Measurements from ENCODE around the gene ULK3. TPM values are rescaled to one million over a fixed set of nuclear protein-coding genes. Genes with fewer than 3 reads are reported as not detected.

ULK3 gene
- total and polyA plus RNA-seq, 2 donors (not counting 3 experiments of a cell fraction or from before 2014, with no cell fraction given): 36.0 to 48.6 TPM

- no peak overlapping the region for H2AFZ ChIP-seq (ENCODE audit: low read depth, low read length)
- H4K20me1 ChIP-seq (replicated peaks; ENCODE audit: control insufficient read depth, extremely low read depth, insufficient read depth, low read length): no peaks in the 10 kb centered on the region
- H3K79me2 ChIP-seq (ENCODE audit: control insufficient read depth, insufficient read depth, low read length): no peaks in the 10 kb centered on the region
- H3K9ac ChIP-seq (replicated peaks; ENCODE audit: extremely low read depth, insufficient read depth, low read length): no peak overlapping the region
- FAIRE-seq (no peak), DNase-seq (ENCODE audit: low read depth, low spot score) (no peak)
- CTCF ChIA-PET: interaction anchor here (2.7 to 4.2 kb wide), 2 partner anchors 9 to 19 kb away, joined by 8 to 26 read pairs; partner anchors contain the start of gene SCAMP2
- no peaks in the 10 kb centered on the region for H3K9me3 ChIP-seq (replicated peaks; ENCODE audit: control insufficient read depth, insufficient read depth, low read length)
- H3K4me2 ChIP-seq (ENCODE audit: insufficient read depth, low read length): no peak overlapping the region
- no peaks in the 10 kb centered on the region for H3K4me1 ChIP-seq (ENCODE audit: control insufficient read depth, extremely low read depth, insufficient read depth, low read length)
- H3K9me1 ChIP-seq (replicated peaks; ENCODE audit: control insufficient read depth, extremely low read depth, insufficient read depth, low read length): no peaks in the 10 kb centered on the region
- no peaks in the 10 kb centered on the region for H3K36me3 ChIP-seq (ENCODE audit: control insufficient read depth in 2 of 2, extremely low read depth in 1 of 2, insufficient read depth in 2 of 2, low read length in 2 of 2)
- TF ChIP-seq POLR2A (IDR thresholded peaks at IDR 0.05; ENCODE audit: low read depth, low read length) (no peak), CTCF (IDR thresholded peaks at IDR 0.05; ENCODE audit: extremely low read depth in 1 of 2, insufficient read depth in 1 of 2, low read depth in 1 of 2, low read length in 2 of 2) (no peak), EZH2 (IDR thresholded peaks at IDR 0.05; ENCODE audit: borderline replicate concordance, low read depth, low read length, severe bottlenecking) (no peak), JUN (IDR thresholded peaks at IDR 0.05; ENCODE audit: borderline replicate concordance, insufficient read depth, insufficient read length, low read depth) (no peak), POLR2AphosphoS5 (IDR thresholded peaks at IDR 0.05; ENCODE audit: insufficient read depth, low read depth, low read length) (no peak), MYC (IDR thresholded peaks at IDR 0.05; ENCODE audit: low read depth, low read length) (no peak), GATA2 (IDR thresholded peaks at IDR 0.05; ENCODE audit: insufficient read depth, insufficient read length, low read depth, low read length) (no peak), FOS (IDR thresholded peaks at IDR 0.05; ENCODE audit: borderline replicate concordance, insufficient read depth, low read length) (no peak)
- TF ChIP-seq, protein P1, sequence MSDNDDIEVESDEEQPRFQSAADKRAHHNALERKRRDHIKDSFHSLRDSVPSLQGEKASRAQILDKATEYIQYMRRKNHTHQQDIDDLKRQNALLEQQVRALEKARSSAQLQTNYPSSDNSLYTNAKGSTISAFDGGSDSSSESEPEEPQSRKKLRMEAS (IDR thresholded peaks at IDR 0.05; ENCODE audit: insufficient read depth, insufficient read length): no peak
- H3K27ac ChIP-seq (ENCODE audit: insufficient read depth, low read depth, low read length): no peak overlapping the region
- no peak overlapping the region for H3K4me3 ChIP-seq (replicated peaks in 1 of 3; ENCODE audit: insufficient read depth in 1 of 3, low read depth in 1 of 3, low read length in 3 of 3)
- dilution Hi-C loops (cut with MboI; ENCODE audit: extremely low pct_ligation_motif_present, low sequenced_read_pairs): no loop called here
- intact Hi-C loops (cut with micrococcal nuclease): no loop called here
- no TSS peak for BruUV-seq (replicated peaks)
- POLR2A ChIA-PET: no interaction called here
- H3K27me3 ChIP-seq (ENCODE audit: control insufficient read depth in 2 of 2, insufficient read depth in 2 of 2, low read length in 2 of 2): no peaks in the 10 kb centered on the region
Observed at GRCh38 chr15:74882528-74882927, 39.6 kb upstream of the ULK3 start.

Data from endothelial cell of umbilical vein (primary cell).